GM18909 (cell line): ENCODE data around the gene NUMB.
"Not testable (repeated sequence)": the region's sequence is repeated elsewhere in the genome, so short reads cannot be mapped to it uniquely, and the experiment has no call there.

Experiments
- ATAC-seq: cut with Tn5 transposase; IDR thresholded peaks from one replicate; pipeline ENCODE4 v1.9.1; 2021; ENCODE audit warnings: mild to moderate bottlenecking; ENCODE audit not compliant: unreplicated experiment, poor library complexity

The NUMB gene

GRCh38 chr14:73424453-73424852, 33.9 kb downstream of the NUMB start:
- no peak for ATAC-seq

DNA sequence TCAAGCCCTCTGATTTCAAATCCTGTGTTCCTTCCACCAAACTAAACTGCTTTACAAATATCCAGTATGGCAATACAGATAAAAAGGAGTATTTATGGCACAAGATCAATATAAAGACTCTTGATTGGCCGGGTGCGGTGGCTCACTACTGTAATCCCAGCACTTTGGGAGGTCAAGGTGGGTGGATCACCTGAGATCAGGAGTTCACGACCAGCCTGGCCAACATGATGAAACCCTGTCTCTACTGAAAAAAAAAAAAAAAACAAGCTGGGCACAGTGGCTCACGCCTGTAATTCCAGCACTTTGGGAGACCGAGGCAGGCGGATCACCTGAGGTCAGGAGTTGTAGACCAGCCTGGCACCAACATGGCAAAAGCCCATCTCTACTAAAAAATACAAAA, 35.3 kb downstream of the NUMB start:
- ATAC-seq, result not testable (repeated sequence)

DNA sequence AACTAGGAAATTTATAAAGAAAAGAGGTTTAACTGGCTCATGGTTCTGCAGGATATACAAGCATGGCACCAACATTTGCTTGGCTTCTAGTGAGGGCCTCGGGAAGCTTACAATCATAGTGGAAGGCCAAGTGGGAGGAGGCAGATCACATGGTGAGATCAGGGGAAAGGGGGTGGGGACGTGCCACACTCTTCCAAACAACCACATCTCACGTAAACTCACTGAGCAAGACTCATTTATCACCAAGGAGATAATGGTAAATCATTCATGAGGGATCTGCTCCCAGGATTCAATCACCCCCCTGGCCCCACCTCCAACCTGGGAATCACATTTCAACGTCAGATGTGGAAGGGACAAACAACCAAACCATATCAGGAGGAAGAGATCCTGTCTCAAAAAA, 35.8 kb downstream of the NUMB start:
- ATAC-seq, result no peak

DNA sequence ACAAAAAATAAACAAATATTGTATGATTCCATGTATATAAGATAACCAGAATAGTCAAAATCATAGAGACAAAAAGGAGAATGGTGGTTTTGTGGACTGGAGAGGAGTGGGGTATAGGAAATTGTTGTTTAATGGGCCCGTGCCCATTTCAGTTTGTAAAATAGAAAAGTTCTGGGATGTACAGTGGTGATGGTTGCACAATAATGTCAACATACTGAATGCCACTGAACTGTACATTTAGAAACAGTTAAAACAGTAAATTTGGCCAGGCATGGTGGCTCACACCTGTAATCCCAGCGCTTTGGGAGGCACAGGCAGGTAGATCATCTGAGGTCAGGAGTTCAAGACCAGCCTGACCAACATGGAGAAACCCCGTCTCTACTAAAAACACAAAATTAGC, 40.1 kb downstream of the NUMB start:
- ATAC-seq, result no peak

DNA sequence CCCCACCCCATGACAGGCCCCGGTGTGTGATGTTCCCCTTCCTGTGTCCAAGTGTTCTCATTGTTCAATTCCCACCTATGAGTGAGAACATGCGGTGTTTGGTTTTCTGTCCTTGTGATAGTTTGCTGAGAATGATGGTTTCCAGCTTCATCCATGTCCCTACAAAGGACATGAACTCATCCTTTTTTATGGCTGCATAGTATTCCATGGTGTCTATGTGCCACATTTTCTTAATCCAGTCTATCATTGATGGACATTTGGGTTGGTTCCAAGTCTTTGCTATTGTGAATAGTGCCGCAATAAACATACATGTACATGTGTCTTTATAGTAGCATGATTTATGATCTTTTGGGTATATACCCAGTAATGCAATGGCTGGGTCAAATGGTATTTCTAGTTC, 52.1 kb downstream of the NUMB start:
- not testable (repeated sequence) for ATAC-seq

- no peak for ATAC-seq
These were observed 55.1 kb downstream of the NUMB start for GRCh38 chr14:73403181-73403752.

- no peak for ATAC-seq
These were observed 55.8 kb downstream of the NUMB start for GRCh38 chr14:73402579-73402978.

GRCh38 chr14:73397810-73398209, 60.5 kb downstream of the NUMB start:
- no peak for ATAC-seq

GRCh38 chr14:73394317-73394716, 64.0 kb downstream of the NUMB start:
- no peak for ATAC-seq

DNA sequence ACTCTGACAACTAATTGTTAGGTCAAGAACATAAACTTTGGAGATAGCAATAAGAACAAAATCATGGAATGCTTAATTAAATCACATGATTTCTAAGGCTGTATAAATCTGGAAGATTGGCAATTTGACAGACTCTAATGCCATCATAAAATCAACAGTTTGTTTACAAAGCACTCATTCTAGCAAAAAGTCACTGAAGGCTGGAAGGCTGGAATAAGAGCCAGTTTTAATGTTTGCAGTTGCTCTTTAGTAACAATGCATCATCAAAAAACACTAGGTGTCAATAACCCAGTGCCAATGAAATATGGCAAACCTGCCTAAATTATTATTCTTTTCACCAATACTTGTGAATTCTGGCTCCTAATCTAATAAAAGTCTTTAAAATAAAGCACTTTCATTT, 65.0 kb downstream of the NUMB start:
- no peak for ATAC-seq

- no peak for ATAC-seq
These were observed 65.8 kb downstream of the NUMB start for GRCh38 chr14:73392329-73393257.

GRCh38 chr14:73387860-73388259, 70.5 kb downstream of the NUMB start:
- not testable (repeated sequence) for ATAC-seq

GRCh38 chr14:73386342-73386741, 72.0 kb downstream of the NUMB start:
- no peak for ATAC-seq

DNA sequence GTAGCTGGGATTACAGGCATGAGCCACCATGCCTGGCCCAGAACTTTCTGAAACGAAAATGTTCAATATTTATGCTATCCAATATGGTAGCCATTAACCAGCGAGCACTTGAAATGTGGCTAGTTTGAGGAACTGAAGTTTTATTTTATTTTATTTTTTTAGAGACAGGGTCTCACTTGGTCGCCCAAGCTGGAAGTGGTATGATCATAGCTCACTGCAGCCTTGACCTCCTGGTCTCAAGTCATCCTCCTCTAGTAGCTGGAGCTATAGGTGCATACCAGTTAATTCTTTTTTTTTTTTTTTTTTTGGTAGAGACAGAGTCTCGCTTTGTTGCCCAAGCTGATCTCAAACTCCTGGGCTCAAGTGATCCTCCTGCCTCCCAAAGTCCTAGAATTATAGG, 73.3 kb downstream of the NUMB start:
- ATAC-seq, result not testable (repeated sequence)

- ATAC-seq, result no peak
These were observed 75.0 kb downstream of the NUMB start for GRCh38 chr14:73383356-73383755.

DNA sequence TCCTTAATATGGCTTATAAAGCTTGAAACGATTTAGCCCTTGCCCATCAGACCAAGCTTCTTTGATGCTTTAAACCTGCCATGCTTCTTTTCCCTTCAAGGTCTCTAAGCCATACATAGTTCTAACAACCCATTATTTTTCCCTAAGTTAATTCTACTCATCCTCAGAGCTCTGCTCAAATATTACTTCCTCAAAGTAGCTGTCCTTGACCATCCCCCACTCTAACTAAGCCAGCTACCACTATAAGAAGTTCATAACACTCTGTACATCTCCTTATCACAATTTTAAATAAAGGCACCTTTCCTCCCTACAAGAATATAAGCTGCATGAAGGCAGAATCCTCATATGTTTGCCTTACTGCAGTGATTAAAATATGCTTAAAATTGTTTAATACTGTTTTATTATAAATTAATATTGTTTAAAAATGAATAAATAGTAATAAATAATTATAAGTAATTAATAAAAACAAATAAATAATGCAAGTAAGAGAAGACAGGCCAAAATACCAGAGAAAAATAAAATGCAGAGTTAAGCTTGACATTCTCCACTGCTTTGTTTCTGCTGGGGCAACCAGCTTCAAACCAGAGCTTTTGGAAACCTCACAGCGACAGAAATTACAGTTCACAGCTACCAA, 76.8 kb downstream of the NUMB start:
- ATAC-seq, result no peak

- ATAC-seq, result no peak
These were observed 81.8 kb downstream of the NUMB start for GRCh38 chr14:73376585-73376984.

DNA sequence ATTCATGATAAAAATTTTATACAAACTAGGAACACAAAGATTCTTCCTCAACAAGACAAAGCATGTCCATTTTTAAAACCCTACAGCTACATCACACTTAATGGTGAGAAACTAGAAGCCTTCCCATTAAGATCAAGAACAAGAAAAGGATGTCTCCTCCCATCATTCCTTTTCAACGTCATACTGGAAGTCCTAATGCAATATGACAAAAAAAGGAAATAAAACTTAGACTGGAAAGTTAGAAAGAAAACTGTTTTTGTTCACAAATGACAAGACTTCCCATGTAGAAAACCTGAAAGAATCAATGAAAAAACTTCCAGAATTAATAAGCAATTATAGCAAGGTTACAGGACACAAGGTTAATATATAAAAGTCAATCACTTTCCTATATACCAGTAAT, 82.5 kb downstream of the NUMB start:
- ATAC-seq, result no peak

GRCh38 chr14:73374218-73374617, 84.1 kb downstream of the NUMB start:
- no peak for ATAC-seq

DNA sequence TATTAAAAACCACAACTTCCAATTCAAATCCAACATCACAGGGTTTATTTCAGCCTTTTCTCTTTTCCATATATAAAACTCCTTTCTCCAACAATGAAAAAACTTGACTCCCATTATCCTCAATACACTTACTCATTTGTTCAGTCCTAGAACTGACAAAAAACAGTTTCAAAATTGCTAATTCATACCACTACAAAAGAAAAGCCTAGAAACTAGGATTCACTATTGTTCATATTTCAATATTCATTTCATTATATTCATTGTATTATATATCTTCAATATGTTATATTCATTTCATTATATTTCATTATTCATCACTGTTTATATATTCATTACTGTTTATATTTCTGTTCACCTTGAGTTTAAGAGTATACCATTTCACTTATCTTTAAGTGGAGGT, 85.8 kb downstream of the NUMB start:
- no peak for ATAC-seq

- no peak for ATAC-seq
These were observed 87.8 kb downstream of the NUMB start for GRCh38 chr14:73370561-73370960.
